GM18511 (cell line): Measurements from ENCODE around the gene SLAMF6.
A peak's percentile ranks its signal among the peaks of the same experiment; 100 is the strongest.

Experiments
- ATAC-seq: cut with Tn5 transposase; IDR thresholded peaks from one replicate; pipeline ENCODE4 v1.9.1; 2021; ENCODE audit warnings: mild to moderate bottlenecking, moderate library complexity; ENCODE audit not compliant: unreplicated experiment

Gene SLAMF6

GRCh38 chr1:160474392-160475242 is 48.4 kb downstream of the SLAMF6 start:
- ATAC-seq: no peak

- no peak for ATAC-seq
Measured at GRCh38 chr1:160472112-160472511, 50.9 kb downstream of the SLAMF6 start.

GRCh38 chr1:160471253-160471652 is 51.8 kb downstream of the SLAMF6 start:
- no peak for ATAC-seq

GRCh38 chr1:160467576-160467975 is 55.5 kb downstream of the SLAMF6 start:
- no peak for ATAC-seq

GRCh38 chr1:160466961-160467360 is 56.1 kb downstream of the SLAMF6 start:
- ATAC-seq: no peak

- no peak for ATAC-seq
Measured at GRCh38 chr1:160465123-160465522, 57.9 kb downstream of the SLAMF6 start.

GRCh38 chr1:160460683-160461287 is 62.3 kb downstream of the SLAMF6 start:
- no peak for ATAC-seq

GRCh38 chr1:160460214-160460642 is 62.8 kb downstream of the SLAMF6 start:
- no peak for ATAC-seq

- ATAC-seq: no peak
Measured at GRCh38 chr1:160459687-160460086, 63.4 kb downstream of the SLAMF6 start.

GRCh38 chr1:160459056-160459455 is 64.0 kb downstream of the SLAMF6 start:
- no peak for ATAC-seq

- ATAC-seq: no peak
Measured at GRCh38 chr1:160455153-160455517, 67.9 kb downstream of the SLAMF6 start.

- ATAC-seq: no peak
Measured at GRCh38 chr1:160454371-160455152, 68.5 kb downstream of the SLAMF6 start.

GRCh38 chr1:160453443-160453842 is 69.6 kb downstream of the SLAMF6 start:
- ATAC-seq: peak; percentile 60

- ATAC-seq: peak; percentile 43
Measured at GRCh38 chr1:160451859-160452232, 71.2 kb downstream of the SLAMF6 start.

- peak; percentile 51 for ATAC-seq
Measured at GRCh38 chr1:160451119-160451858, 71.8 kb downstream of the SLAMF6 start.

- no peak for ATAC-seq
Measured at GRCh38 chr1:160449494-160449893, 73.6 kb downstream of the SLAMF6 start.

- ATAC-seq: no peak
Measured at GRCh38 chr1:160446945-160447600, 76.0 kb downstream of the SLAMF6 start.

- ATAC-seq: no peak
Measured at GRCh38 chr1:160439718-160440117, 83.3 kb downstream of the SLAMF6 start.

- no peak for ATAC-seq
Measured at GRCh38 chr1:160438935-160439334, 84.1 kb downstream of the SLAMF6 start.

GRCh38 chr1:160438317-160438918 is 84.6 kb downstream of the SLAMF6 start:
- ATAC-seq: peak; percentile 35
